ENCODE measurements around the gene ANXA8L1. TPM values are rescaled to one million over a fixed set of nuclear protein-coding genes. Genes with fewer than 3 reads are reported as not detected.
"Not testable (repeated sequence)": the region's sequence is repeated elsewhere in the genome, so short reads cannot be mapped to it uniquely, and the experiment has no call there.

Gene ANXA8L1
- not detected for total RNA-seq

- H3K27ac ChIP-seq; H3K4me1 ChIP-seq; intact Hi-C loops (cut with DNase I); DNase-seq; H3K4me3 ChIP-seq (replicated peaks in 1 of 3); H3K27me3 ChIP-seq; H3K36me3 ChIP-seq; H3K9me3 ChIP-seq: not testable (repeated sequence)
- 92 to 100% methylated on average over 1 to 2 of the region's 11 CpGs for WGBS, 2 donors
These were observed at the start of gene ANXA8L1 for GRCh38 chr10:46375406-46375805. ANXA8L1 (plus strand) TSS chr10:46375776; CDS start chr10:46375852, 76 bp downstream.

GRCh38 chr10:46326066-46326465, 49.5 kb upstream of the ANXA8L1 start:
- Histone ChIP-seq H3K36me3 (no peaks in the 10 kb centered on the region), H3K9me3 (no peaks in the 10 kb centered on the region), H3K27ac (no peak overlapping the region), H3K27me3 (no peaks in the 10 kb centered on the region), H3K4me1 (no peaks in the 10 kb centered on the region), H3K4me3 (replicated peaks in 1 of 3) (no peak overlapping the region)
- DNase-seq: no peak
- intact Hi-C loops (cut with DNase I): no loop called here
- TF ChIP-seq POLR2A (IDR thresholded peaks at IDR 0.05) (no peak), CTCF (IDR thresholded peaks at IDR 0.05) (no peak)
- 40 to 83% methylated on average over 1 of the region's 1 CpG for WGBS, 2 donors

- Histone ChIP-seq H3K9me3 (no peaks in the 10 kb centered on the region), H3K36me3 (no peaks in the 10 kb centered on the region), H3K4me3 (replicated peaks in 1 of 3) (no peak overlapping the region), H3K4me1 (no peaks in the 10 kb centered on the region), H3K27ac (no peak overlapping the region), H3K27me3 (no peaks in the 10 kb centered on the region)
- no peak for DNase-seq
- intact Hi-C loops (cut with DNase I): no loop called here
- WGBS, 2 donors: 97% methylated on average over 4 of the region's 4 CpGs
- no peak for TF ChIP-seq POLR2A (IDR thresholded peaks at IDR 0.05)
- no peak for TF ChIP-seq CTCF (IDR thresholded peaks at IDR 0.05)
These were observed 48.6 kb upstream of the ANXA8L1 start for GRCh38 chr10:46326971-46327370.

- Histone ChIP-seq H3K4me3 (replicated peaks in 1 of 3) (no peak overlapping the region), H3K27ac (no peak overlapping the region), H3K27me3 (no peaks in the 10 kb centered on the region), H3K4me1 (no peaks in the 10 kb centered on the region), H3K36me3 (no peaks in the 10 kb centered on the region), H3K9me3 (no peaks in the 10 kb centered on the region)
- intact Hi-C loops (cut with DNase I): no loop called here
- TF ChIP-seq CTCF (IDR thresholded peaks at IDR 0.05) (no peak), POLR2A (IDR thresholded peaks at IDR 0.05) (no peak)
- 60 to 89% methylated on average over 1 to 5 of the region's 5 CpGs for WGBS, 2 donors
- no peak for DNase-seq
These were observed 47.9 kb upstream of the ANXA8L1 start for GRCh38 chr10:46327685-46328084.

GRCh38 chr10:46328853-46329689, 46.5 kb upstream of the ANXA8L1 start:
- Histone ChIP-seq H3K27me3 (no peaks in the 10 kb centered on the region), H3K4me3 (replicated peaks in 1 of 3) (no peak overlapping the region), H3K4me1 (no peaks in the 10 kb centered on the region), H3K36me3 (no peaks in the 10 kb centered on the region), H3K9me3 (no peaks in the 10 kb centered on the region), H3K27ac (no peak overlapping the region)
- WGBS, 2 donors: 82 to 83% methylated on average over 7 to 9 of the region's 9 CpGs
- no peak for TF ChIP-seq CTCF (IDR thresholded peaks at IDR 0.05)
- no peak for TF ChIP-seq POLR2A (IDR thresholded peaks at IDR 0.05)
- intact Hi-C loops (cut with DNase I): no loop called here
- no peak for DNase-seq

Data from thyroid gland (tissue), 4 donors.